Epithelial cell of esophagus (primary cell): ENCODE data around the gene USF2.

Experiments
- DNase-seq: peaks from one replicate; pipeline ENCODE4 v3.0.0; 2010; ENCODE audit warnings: low read depth
- H3K4me3 ChIP-seq: 2 replicates; pipeline ENCODE4 v1.5.1; 2011; ENCODE audit warnings: mild to moderate bottlenecking, low read length, control low read depth
- CTCF ChIP-seq: IDR thresholded peaks from 2 replicates; pipeline ENCODE4 v1.5.1; 2011; ENCODE audit warnings: low read depth, mild to moderate bottlenecking, low read length, control low read depth, inconsistent platforms; ENCODE audit not compliant: insufficient read depth; ENCODE audit errors: missing control alignments

The USF2 gene

GRCh38 chr19:35290381-35291127 is 21.8 kb downstream of the USF2 start:
- no peak overlapping the region for H3K4me3 ChIP-seq
- no peak for TF ChIP-seq CTCF
- no peak for DNase-seq

GRCh38 chr19:35291259-35291658 is 22.5 kb downstream of the USF2 start:
- no peak for TF ChIP-seq CTCF
- DNase-seq = peak; percentile 15
- no peak overlapping the region for H3K4me3 ChIP-seq

GRCh38 chr19:35291916-35292315 is 23.2 kb downstream of the USF2 start, which contains the start of gene MAG:
Gene MAG (plus strand): TSS chr19:35292161. CDS start chr19:35295409, 3,248 bp downstream.
- DNase-seq = no peak
- no peak for TF ChIP-seq CTCF
- H3K4me3 ChIP-seq = no peak within 1 kb of the TSS

- DNase-seq = no peak
- TF ChIP-seq CTCF = no peak
- no peak overlapping the region for H3K4me3 ChIP-seq
Observed at GRCh38 chr19:35292421-35293362, 23.9 kb downstream of the USF2 start.

GRCh38 chr19:35293363-35293739 is 24.6 kb downstream of the USF2 start:
- DNase-seq = no peak
- TF ChIP-seq CTCF = no peak
- H3K4me3 ChIP-seq = no peak overlapping the region

- no peak overlapping the region for H3K4me3 ChIP-seq
- no peak for TF ChIP-seq CTCF
- DNase-seq = no peak
Observed at GRCh38 chr19:35293808-35294207, 25.0 kb downstream of the USF2 start.
